Esophagus squamous epithelium (tissue), 5 donors: Measurements from ENCODE around the gene ARTN. TPM values are rescaled to one million over a fixed set of nuclear protein-coding genes. Genes with fewer than 3 reads are reported as not detected.

Experiments used
- DNase-seq: peaks from one replicate; lab custom pipeline; 2025; lab: John Stamatoyannopoulos, UW
- H3K27ac ChIP-seq, 4 donors: fragments of 200-600 bp; sonication (generic); one replicate each; pipeline ENCODE4 v1.5.1; 2016 to 2019; ENCODE audit warnings: mild to moderate bottlenecking in 1 of 4
- H3K27me3 ChIP-seq, 4 donors: fragments of 200-600 bp; sonication (generic); 1 replicate in 3 of 4; 2 replicates in 1 of 4; pipeline versions ENCODE4 v1.5.1 to v1.6.0; 2017 to 2021; ENCODE audit warnings: antibody characterized with exemption in 1 of 4
- H3K36me3 ChIP-seq, 3 donors: fragments of 200-600 bp; sonication (generic); one replicate each; pipeline ENCODE4 v1.5.1; 2016 to 2019
- H3K4me1 ChIP-seq, 3 donors: fragments of 200-600 bp; sonication (generic); one replicate each; pipeline ENCODE4 v1.5.1; 2017 to 2019
- H3K4me3 ChIP-seq, 4 donors: fragments of 200-600 bp; sonication (generic); 1 replicate in 3 of 4; 2 replicates in 1 of 4; pipeline ENCODE4 v1.5.1; 2016 to 2019; ENCODE audit warnings: mild to moderate bottlenecking in 2 of 4, moderate library complexity in 1 of 4
- H3K9me3 ChIP-seq, 3 donors: fragments of 200-600 bp; sonication (generic); one replicate each; pipeline ENCODE4 v1.5.1; 2016 to 2019
- CTCF ChIP-seq, 6 experiments: fragments of 450-650 bp in 4 of 6; fragments of 200-600 bp in 2 of 6; sonication (generic) in 2 of 6; IDR thresholded peaks; one replicate each; pipeline ENCODE4 v1.5.1; 2016 to 2019; ENCODE audit warnings: antibody characterized with exemption in 6 of 6, mild to moderate bottlenecking in 4 of 6, moderate library complexity in 4 of 6
- POLR2A ChIP-seq, 4 donors: fragments of 450-650 bp; IDR thresholded peaks; one replicate each; pipeline ENCODE4 v1.6.1; 2017; ENCODE audit warnings: antibody characterized with exemption in 4 of 4, mild to moderate bottlenecking in 4 of 4, moderate library complexity in 3 of 4
- WGBS, 2 donors: methylation state at CpG; one replicate each; pipeline ENCODE4 v1.1.5; 2018; 5-methylcytosine and 5-hydroxymethylcytosine counted together
- intact Hi-C: fragments of 100-400 bp; cut with DNase I; formaldehyde crosslinking; loops from one replicate; pipeline ENCODE4 v1.15.0; 2022
- total RNA-seq, 4 donors: library from RNA; depleted of rRNA; stranded (reverse); fragments of >200 nt; gene quantifications; one replicate each; pipeline ENCODE4 v1.1.0, GENCODE V29; 2016
- donor health status: DM: yes; HTN: yes; CAD: no.

ARTN gene
- total RNA-seq, 4 donors from 2014 or later = 0.68 to 12.9 (median 4.0) TPM

- TF ChIP-seq POLR2A (IDR thresholded peaks at IDR 0.05) = no peak
- no peak for TF ChIP-seq CTCF (IDR thresholded peaks at IDR 0.05)
- Histone ChIP-seq H3K27ac (peak overlapping the region; percentile 95 to 98 (median 98)), H3K4me3 (peak overlapping the region; percentile 69 to 89 (median 79)), H3K4me1 (peaks cover 27 to 54% (median 30%) of the 10 kb centered on the region in 3 donors), H3K27me3 (no peaks in the 10 kb centered on the region), H3K9me3 (no peaks in the 10 kb centered on the region), H3K36me3 (peaks cover 0 to 19% (median 6%) of the 10 kb centered on the region in 3 donors)
- intact Hi-C loops = loop anchor here (10.0 kb wide), 1 partner anchor 88 kb away; the partner anchor contains the start of gene SLC6A9
- 7% methylated on average over 5 of the region's 27 CpGs; no CpG with 5 or more reads in 1 of the 2 donors for WGBS, 2 donors
- peak; percentile 67 for DNase-seq
Observed at GRCh38 chr1:43947061-43947873, 13.7 kb downstream of the ARTN start.

GRCh38 chr1:43947874-43948437 is 14.4 kb downstream of the ARTN start:
- Histone ChIP-seq H3K9me3 (no peaks in the 10 kb centered on the region), H3K4me1 (peaks cover 27 to 61% (median 30%) of the 10 kb centered on the region in 3 donors), H3K4me3 (peak overlapping the region; percentile 69 to 89 (median 79)), H3K27ac (no peak overlapping the region), H3K27me3 (no peaks in the 10 kb centered on the region), H3K36me3 (peaks cover 0 to 19% (median 6%) of the 10 kb centered on the region in 3 donors)
- no peak for DNase-seq
- intact Hi-C loops = loop anchor here (10.0 kb wide), 1 partner anchor 87 kb away; the partner anchor contains the start of gene SLC6A9
- TF ChIP-seq POLR2A (IDR thresholded peaks at IDR 0.05) (no peak), CTCF (IDR thresholded peaks at IDR 0.05) (no peak)
- 23 to 30% methylated on average over 2 of the region's 3 CpGs for WGBS, 2 donors

DNA sequence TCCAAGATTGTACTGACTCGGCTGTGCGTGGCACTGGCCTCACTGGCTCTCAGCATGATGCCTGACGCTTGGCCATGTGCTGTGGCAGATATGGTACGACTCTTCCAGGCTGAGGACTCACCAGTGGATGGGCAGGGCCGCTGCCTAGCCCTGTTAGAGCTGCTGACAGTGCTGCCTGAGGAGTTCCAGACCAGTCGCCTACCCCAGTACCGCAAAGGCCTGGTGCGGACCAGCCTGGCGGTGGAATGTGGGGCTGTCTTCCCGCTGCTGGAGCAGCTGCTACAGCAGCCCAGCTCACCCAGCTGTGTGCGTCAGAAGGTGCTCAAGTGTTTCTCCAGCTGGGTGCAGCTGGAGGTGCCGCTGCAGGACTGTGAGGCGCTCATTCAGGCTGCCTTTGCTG is 16.1 kb downstream of the ARTN start:
- intact Hi-C loops = loop anchor here (10.0 kb wide), 1 partner anchor 85 kb away; the partner anchor contains the start of gene SLC6A9
- WGBS, 2 donors = 89 to 94% methylated on average over 7 to 12 of the region's 13 CpGs
- peaks cover 27 to 62% (median 33%) of the 10 kb centered on the region in 3 donors for H3K4me1 ChIP-seq

GRCh38 chr1:43951021-43951985 is 17.7 kb downstream of the ARTN start:
- H3K4me1 ChIP-seq = peaks cover 19 to 46% (median 20%) of the 10 kb centered on the region in 3 donors
- TF ChIP-seq CTCF (IDR thresholded peaks at IDR 0.05) (no peak), POLR2A (IDR thresholded peaks at IDR 0.05) (no peak)
- WGBS, 2 donors = 81 to 87% methylated on average over 4 of the region's 4 CpGs
- intact Hi-C loops = no loop called here
- H3K27ac ChIP-seq = no peak overlapping the region
- no peak overlapping the region for H3K4me3 ChIP-seq
- H3K27me3 ChIP-seq = no peaks in the 10 kb centered on the region
- no peak for DNase-seq
- no peaks in the 10 kb centered on the region for H3K9me3 ChIP-seq
- peaks cover 0 to 35% (median 6%) of the 10 kb centered on the region in 3 donors for H3K36me3 ChIP-seq

More for the DNA sequence above, 16.1 kb downstream of the ARTN start:
- TF ChIP-seq CTCF (IDR thresholded peaks at IDR 0.05) (no peak), POLR2A (IDR thresholded peaks at IDR 0.05) (no peak)
- Histone ChIP-seq H3K4me3 (no peak overlapping the region), H3K9me3 (no peaks in the 10 kb centered on the region), H3K36me3 (peaks cover 0 to 22% (median 6%) of the 10 kb centered on the region in 3 donors), H3K27me3 (no peaks in the 10 kb centered on the region), H3K27ac (no peak overlapping the region)
- DNase-seq = no peak
